ENCODE data around the gene ARHGAP32.

The ARHGAP32 gene

GRCh38 chr11:128941110-128941509 is 251.0 kb downstream of the ARHGAP32 start:
- H3K4me3 ChIP-seq, result no peak overlapping the region
- no peak overlapping the region for H3K27ac ChIP-seq
- DNase-seq (ENCODE audit: low spot score), result no peak
- TF ChIP-seq, protein P1, sequence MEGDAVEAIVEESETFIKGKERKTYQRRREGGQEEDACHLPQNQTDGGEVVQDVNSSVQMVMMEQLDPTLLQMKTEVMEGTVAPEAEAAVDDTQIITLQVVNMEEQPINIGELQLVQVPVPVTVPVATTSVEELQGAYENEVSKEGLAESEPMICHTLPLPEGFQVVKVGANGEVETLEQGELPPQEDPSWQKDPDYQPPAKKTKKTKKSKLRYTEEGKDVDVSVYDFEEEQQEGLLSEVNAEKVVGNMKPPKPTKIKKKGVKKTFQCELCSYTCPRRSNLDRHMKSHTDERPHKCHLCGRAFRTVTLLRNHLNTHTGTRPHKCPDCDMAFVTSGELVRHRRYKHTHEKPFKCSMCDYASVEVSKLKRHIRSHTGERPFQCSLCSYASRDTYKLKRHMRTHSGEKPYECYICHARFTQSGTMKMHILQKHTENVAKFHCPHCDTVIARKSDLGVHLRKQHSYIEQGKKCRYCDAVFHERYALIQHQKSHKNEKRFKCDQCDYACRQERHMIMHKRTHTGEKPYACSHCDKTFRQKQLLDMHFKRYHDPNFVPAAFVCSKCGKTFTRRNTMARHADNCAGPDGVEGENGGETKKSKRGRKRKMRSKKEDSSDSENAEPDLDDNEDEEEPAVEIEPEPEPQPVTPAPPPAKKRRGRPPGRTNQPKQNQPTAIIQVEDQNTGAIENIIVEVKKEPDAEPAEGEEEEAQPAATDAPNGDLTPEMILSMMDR (IDR thresholded peaks at IDR 0.05), result no peak

DNA sequence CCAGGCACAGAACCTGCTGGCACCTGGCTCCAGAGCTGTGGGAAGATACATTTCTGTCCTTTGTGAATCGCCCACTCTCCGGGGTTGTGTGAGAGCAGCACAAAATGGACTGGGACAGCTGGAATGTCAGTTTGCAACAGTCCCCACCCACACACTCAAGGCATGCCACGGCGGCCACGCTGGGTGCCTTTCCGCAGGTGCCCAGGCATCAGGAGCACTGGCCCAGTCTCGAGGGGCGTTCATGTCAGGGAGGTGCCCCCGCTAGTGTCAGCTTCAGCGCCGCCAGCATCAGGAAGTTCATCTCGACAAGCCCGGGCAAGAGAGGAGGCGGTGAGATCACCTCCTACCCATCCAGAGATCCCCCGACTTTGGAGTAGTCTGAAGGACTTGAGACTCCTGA is 251.5 kb downstream of the ARHGAP32 start:
- no peak overlapping the region for H3K4me3 ChIP-seq
- TF ChIP-seq, protein P1 (IDR thresholded peaks at IDR 0.05), result no peak
- no peak for DNase-seq (ENCODE audit: low spot score)
- H3K27ac ChIP-seq, result no peak overlapping the region

DNA sequence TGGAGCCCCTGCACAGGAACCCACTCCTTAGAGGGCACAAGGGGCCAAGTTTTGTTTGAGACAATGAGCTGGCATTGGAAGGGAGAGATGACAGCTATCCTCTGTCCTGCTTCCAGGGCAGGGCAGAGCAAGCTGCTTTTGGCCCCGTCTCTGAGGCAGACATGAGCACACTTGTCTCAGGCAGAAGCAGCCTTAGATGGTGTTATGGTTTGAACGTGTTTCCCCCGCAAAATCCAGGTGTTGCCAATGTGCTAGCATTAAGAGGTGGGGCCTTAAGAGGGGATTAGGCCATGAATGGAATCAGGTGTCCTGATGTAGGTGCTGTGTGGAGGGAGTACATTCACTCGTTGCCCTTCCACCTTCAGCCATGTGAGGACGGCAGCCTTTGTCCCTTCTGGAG is 252.0 kb downstream of the ARHGAP32 start:
- Histone ChIP-seq H3K4me3 (no peak overlapping the region), H3K27ac (no peak overlapping the region)
- no peak for DNase-seq (ENCODE audit: low spot score)
- TF ChIP-seq, protein P1 (IDR thresholded peaks at IDR 0.05), result no peak

DNA sequence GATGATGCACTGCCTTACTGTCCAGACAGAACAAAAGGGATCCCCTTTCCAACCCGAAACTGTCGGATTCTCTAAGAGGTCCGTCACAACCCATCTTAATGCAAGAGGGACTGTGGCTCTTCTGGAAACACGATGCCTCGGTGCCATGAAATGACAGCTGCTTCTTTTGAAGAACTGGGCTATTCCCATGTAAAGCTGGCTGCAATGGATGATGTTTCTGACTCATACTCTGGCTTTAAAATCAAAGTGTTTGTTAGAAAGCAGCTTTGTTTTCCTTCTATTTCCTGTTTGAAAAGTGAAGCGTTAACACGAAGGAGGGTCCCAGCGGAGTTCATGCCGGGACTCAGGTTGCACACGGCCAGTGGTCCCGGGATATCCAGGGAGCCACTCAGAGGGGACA is 252.5 kb downstream of the ARHGAP32 start:
- H3K27ac ChIP-seq, result no peak overlapping the region
- no peak overlapping the region for H3K4me3 ChIP-seq
- TF ChIP-seq, protein P1 (IDR thresholded peaks at IDR 0.05), result no peak
- no peak for DNase-seq (ENCODE audit: low spot score)

DNA sequence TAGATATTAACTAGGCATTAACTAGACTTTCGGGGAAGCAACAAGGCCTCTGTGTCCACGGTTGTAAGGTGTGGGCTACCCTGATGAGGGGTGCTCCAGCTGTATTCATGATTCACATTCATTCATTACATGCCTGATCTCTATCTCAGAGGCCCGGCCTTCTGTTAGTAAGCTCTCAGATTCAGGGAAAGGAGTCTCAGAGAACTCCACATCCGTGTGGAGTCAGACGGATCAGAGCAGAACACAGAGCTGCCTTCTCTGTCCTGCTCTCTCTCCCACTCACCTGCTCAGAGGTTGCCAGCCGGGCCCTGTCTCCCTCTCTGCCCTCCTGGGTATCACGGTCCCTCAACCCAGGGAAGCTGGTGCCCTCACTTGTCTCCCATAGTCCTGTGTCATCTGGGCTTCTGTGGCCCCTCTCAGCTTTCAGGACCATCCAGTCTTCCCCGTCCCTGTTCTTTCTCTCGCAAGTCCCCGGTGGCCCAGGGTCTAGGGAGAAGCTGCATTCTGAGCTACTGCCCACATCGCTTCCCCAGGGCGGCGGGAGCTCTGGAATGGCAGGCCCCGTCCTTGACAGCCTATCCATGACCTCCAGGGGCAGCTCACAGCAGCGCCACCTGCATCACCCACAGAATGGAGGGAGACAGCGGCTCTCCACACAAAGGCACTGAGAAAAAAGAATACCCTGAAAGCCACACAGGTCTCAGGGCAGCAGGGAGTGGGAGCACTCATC is 253.8 kb downstream of the ARHGAP32 start:
- no peak overlapping the region for H3K27ac ChIP-seq
- TF ChIP-seq, protein P1 (IDR thresholded peaks at IDR 0.05), result no peak
- DNase-seq (ENCODE audit: low spot score), result no peak
- no peak overlapping the region for H3K4me3 ChIP-seq

DNA sequence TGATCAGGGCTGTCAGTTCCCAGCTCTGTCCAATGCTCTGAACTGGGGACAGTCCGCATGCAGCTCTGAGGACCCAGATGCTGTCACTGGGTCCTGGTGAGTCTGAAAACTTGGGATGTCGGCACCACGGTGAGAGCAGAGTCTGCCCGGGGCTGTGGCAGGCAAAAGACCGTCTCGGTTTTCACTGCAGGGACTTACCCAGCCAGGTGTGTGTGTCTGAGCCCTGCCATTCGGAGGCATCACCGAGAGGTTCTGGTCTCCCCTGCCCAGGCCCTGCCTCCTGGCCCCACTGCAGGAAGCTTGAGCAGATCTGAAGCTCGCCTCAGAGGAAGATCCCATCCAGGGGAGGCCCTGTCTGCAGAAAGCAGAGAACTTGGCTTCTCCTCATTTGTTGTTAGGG is 254.6 kb downstream of the ARHGAP32 start:
- DNase-seq (ENCODE audit: low spot score), result no peak
- Histone ChIP-seq H3K4me3 (no peak overlapping the region), H3K27ac (no peak overlapping the region)
- TF ChIP-seq, protein P1 (IDR thresholded peaks at IDR 0.05), result no peak

DNA sequence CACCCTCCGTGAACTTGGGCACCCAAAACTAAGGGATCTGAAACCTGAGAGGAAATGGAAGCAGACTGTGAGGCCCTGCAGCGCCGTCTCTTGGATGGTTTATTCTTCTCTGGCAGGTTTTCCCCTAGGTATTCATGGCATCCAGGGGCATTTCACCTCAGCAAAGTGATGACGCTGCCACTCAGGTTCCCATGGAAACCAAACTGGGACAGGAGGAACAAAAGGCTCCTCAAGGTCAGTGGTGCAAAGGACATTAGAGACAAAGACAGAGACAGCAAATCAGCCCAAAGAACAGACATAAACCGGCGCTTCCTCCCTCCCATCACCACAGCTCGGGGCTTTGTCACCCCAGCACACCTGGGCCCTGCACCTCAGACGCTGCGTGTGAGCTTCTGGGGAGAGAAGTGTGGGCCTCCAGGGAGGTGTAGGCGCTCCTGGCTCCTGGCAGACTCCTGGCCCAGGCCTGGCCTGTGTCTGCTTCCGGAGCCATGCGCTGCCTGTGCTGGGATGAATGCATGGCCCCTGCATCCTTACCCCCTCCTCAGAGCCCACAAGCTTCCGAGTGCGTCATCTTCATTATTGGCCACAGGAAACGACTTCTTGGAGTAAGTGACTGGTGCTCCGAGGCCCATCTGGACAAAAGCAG is 255.4 kb downstream of the ARHGAP32 start:
- H3K4me3 ChIP-seq, result no peak overlapping the region
- TF ChIP-seq, protein P1 (IDR thresholded peaks at IDR 0.05), result no peak
- no peak overlapping the region for H3K27ac ChIP-seq
- DNase-seq (ENCODE audit: low spot score), result no peak

All from coronary artery (tissue), 2 donors.